ENCODE data around the gene SLC25A27.

The SLC25A27 gene

GRCh38 chr6:46719099-46719498 is 66.3 kb downstream of the SLC25A27 start:
- no peak for DNase-seq (ENCODE audit: low spot score)

GRCh38 chr6:46720401-46720800 is 67.6 kb downstream of the SLC25A27 start:
- DNase-seq (ENCODE audit: low spot score): no peak
